NCI-H146 (cell line): Measurements from ENCODE around the gene TYSND1.
"Not testable (repeated sequence)": the region's sequence is repeated elsewhere in the genome, so short reads cannot be mapped to it uniquely, and the experiment has no call there.

Experiments used
- DNase-seq: peaks from one replicate; lab custom pipeline; 2025; lab: John Stamatoyannopoulos, UW

The TYSND1 gene

GRCh38 chr10:70164163-70164562 lies 17.7 kb upstream of the TYSND1 start:
- no peak for DNase-seq

GRCh38 chr10:70163448-70163847 lies 16.9 kb upstream of the TYSND1 start:
- DNase-seq, result no peak

- no peak for DNase-seq
Observed at GRCh38 chr10:70162892-70163201, 16.3 kb upstream of the TYSND1 start.

GRCh38 chr10:70162151-70162891 lies 15.8 kb upstream of the TYSND1 start:
- DNase-seq, result no peak

- DNase-seq, result no peak
Observed at GRCh38 chr10:70160798-70161197, 14.3 kb upstream of the TYSND1 start.

GRCh38 chr10:70159366-70159765 lies 12.9 kb upstream of the TYSND1 start:
- DNase-seq, result not testable (repeated sequence)

- no peak for DNase-seq
Observed at GRCh38 chr10:70158113-70158512, 11.6 kb upstream of the TYSND1 start.

- DNase-seq, result no peak
Observed at GRCh38 chr10:70155255-70155838, 8.8 kb upstream of the TYSND1 start.

- no peak for DNase-seq
Observed at GRCh38 chr10:70148516-70148915, 2.0 kb upstream of the TYSND1 start.

- DNase-seq, result no peak
Observed at GRCh38 chr10:70147259-70147625, 742 bp upstream of the TYSND1 start.

- peak; percentile 74 for DNase-seq
Observed at GRCh38 chr10:70145666-70146488, 623 bp downstream of the TYSND1 start.

GRCh38 chr10:70145166-70145665 lies 1.3 kb downstream of the TYSND1 start:
- peak; percentile 62 for DNase-seq

- no peak for DNase-seq
Observed at GRCh38 chr10:70144372-70145110, 2.0 kb downstream of the TYSND1 start.

GRCh38 chr10:70142555-70142954 lies 3.9 kb downstream of the TYSND1 start:
- no peak for DNase-seq

- no peak for DNase-seq
Observed at GRCh38 chr10:70140297-70140696, 6.2 kb downstream of the TYSND1 start.

GRCh38 chr10:70139997-70140250 lies 6.6 kb downstream of the TYSND1 start:
- no peak for DNase-seq

GRCh38 chr10:70139151-70139996 lies 7.1 kb downstream of the TYSND1 start:
- no peak for DNase-seq

GRCh38 chr10:70137927-70138883 lies 8.3 kb downstream of the TYSND1 start:
- no peak for DNase-seq

- no peak for DNase-seq
Observed at GRCh38 chr10:70137135-70137534, 9.4 kb downstream of the TYSND1 start.

GRCh38 chr10:70135684-70136083 lies 10.8 kb downstream of the TYSND1 start:
- DNase-seq, result no peak

GRCh38 chr10:70135046-70135445 lies 11.5 kb downstream of the TYSND1 start:
- DNase-seq, result no peak
